HepG2 (cell line): ENCODE results near the gene OR2S2. TPM values are rescaled to one million over a fixed set of nuclear protein-coding genes. Genes with fewer than 3 reads are reported as not detected.

ENCODE experiments used
- ATAC-seq: fragments of 200-7000 bp; cut with Tn5 transposase; 3 replicates; pipeline ENCODE4 v1.9.1; 2020; ENCODE audit warnings: mild to moderate bottlenecking, moderate library complexity
- BruUV-seq: library from RNA; stranded (reverse); fragments of 400-500 nt; replicated peaks from 2 replicates; lab custom pipeline; 2021; lab: Mats Ljungman, UMichigan
- CTCF ChIA-PET: fragments of 300-600 bp; formaldehyde crosslinking; extraction: SDS; loops from one replicate; lab custom pipeline; 2021; ENCODE audit warnings: low total read pairs, inconsistent platforms, low intra/inter-chr PET ratio; lab: Yijun Ruan, JAX
- POLR2A ChIA-PET: fragments of 350-600 bp; sonication (Branson Sonifier 250); formaldehyde crosslinking; loops from one replicate; lab custom pipeline; 2020; ENCODE audit warnings: antibody characterized with exemption, inconsistent platforms; lab: Yijun Ruan, JAX
- DNase-seq: peaks from one replicate; pipeline ENCODE4 v3.0.0-alpha.2; 2015; ENCODE audit warnings: low spot score
- FAIRE-seq: peaks from 3 replicates; lab custom pipeline; 2011; peaks lifted over from hg19 to GRCh38; lab: Jason Lieb, UNC
- H2AFZ ChIP-seq: one replicate; pipeline ENCODE4 v1.6.1; 2011; ENCODE audit warnings: low read length, inconsistent platforms
- H3K27ac ChIP-seq: fragments of 300-600 bp; 3 replicates; pipeline ENCODE4 v1.8.0; 2011; ENCODE audit warnings: mixed run types, mild to moderate bottlenecking, mixed read lengths, low read length, inconsistent platforms; ENCODE audit not compliant: insufficient read depth; ENCODE audit errors: extremely low read length
- H3K27me3 ChIP-seq, 2 experiments: fragments of 200-600 bp in 1 of 2; 2 replicates in 1 of 2; 3 replicates in 1 of 2; pipeline versions ENCODE4 v1.6.0 to v1.8.0; 2011; ENCODE audit warnings: low read length in 2 of 2, mild to moderate bottlenecking in 2 of 2, moderate library complexity in 2 of 2, inconsistent platforms in 1 of 2; ENCODE audit not compliant: insufficient read depth in 2 of 2, control insufficient read depth in 1 of 2
- H3K36me3 ChIP-seq, 2 experiments: fragments of 200-600 bp in 1 of 2; replicated peaks in 1 of 2; 2 replicates in 1 of 2; 3 replicates in 1 of 2; pipeline versions ENCODE4 v1.5.1 to v1.8.0; 2011; ENCODE audit warnings: low read length in 2 of 2, inconsistent platforms in 1 of 2; ENCODE audit not compliant: insufficient read depth in 2 of 2, control insufficient read depth in 1 of 2
- H3K4me1 ChIP-seq: 2 replicates; pipeline ENCODE4 v1.5.1; 2012; ENCODE audit warnings: low read length, inconsistent platforms; ENCODE audit not compliant: insufficient read depth
- H3K4me2 ChIP-seq: 2 replicates; pipeline ENCODE4 v1.6.0; 2011; ENCODE audit warnings: low read depth, low read length, inconsistent platforms
- H3K4me3 ChIP-seq, 3 experiments: fragments of 200-600 bp in 1 of 3; sonication (generic), shearing (Covaris generic) in 1 of 3; replicated peaks in 1 of 3; 2 replicates each; pipeline ENCODE4 v1.5.1; 2011 to 2016; ENCODE audit warnings: low read length in 3 of 3, inconsistent platforms in 2 of 3, low read depth in 2 of 3, mild to moderate bottlenecking in 2 of 3, control low read depth in 1 of 3, mixed read lengths in 1 of 3; ENCODE audit not compliant: insufficient read depth in 1 of 3
- H3K79me2 ChIP-seq: one replicate; pipeline ENCODE4 v1.6.1; 2011; ENCODE audit warnings: low read length, inconsistent platforms; ENCODE audit not compliant: insufficient read depth
- H3K9ac ChIP-seq: 2 replicates; pipeline ENCODE4 v1.6.0; 2011; ENCODE audit warnings: mild to moderate bottlenecking, low read depth, low read length, inconsistent platforms; ENCODE audit not compliant: insufficient read depth
- H3K9me3 ChIP-seq: 2 replicates; pipeline ENCODE4 v1.5.1; 2012; ENCODE audit warnings: mild to moderate bottlenecking, low read length
- H4K20me1 ChIP-seq: 2 replicates; pipeline ENCODE4 v1.6.0; 2011; ENCODE audit warnings: inconsistent platforms, mild to moderate bottlenecking, low read length, moderate library complexity; ENCODE audit not compliant: insufficient read depth
- AGO2 ChIP-seq: fragments of 200-400 bp; formaldehyde crosslinking; optimal IDR thresholded peaks from 2 replicates; pipeline ENCODE3; 2017; ENCODE audit warnings: mild to moderate bottlenecking, low read depth, low read length, moderate library complexity
- CBX1 ChIP-seq: IDR thresholded peaks from one replicate; pipeline ENCODE4 v1.6.1; 2016; ENCODE audit warnings: antibody characterized with exemption, low read depth
- CREBL2 ChIP-seq: sonication (generic); formaldehyde crosslinking; IDR thresholded peaks from 2 replicates; pipeline ENCODE4 v1.8.1; 2023; ENCODE audit warnings: missing genetic modification reagents, mild to moderate bottlenecking, borderline replicate concordance
- CTCF ChIP-seq: sonication (generic); formaldehyde crosslinking; IDR thresholded peaks from 2 replicates; pipeline ENCODE4 v1.5.0; 2020; ENCODE audit warnings: mild to moderate bottlenecking, missing genetic modification reagents, moderate library complexity
- HDAC6 ChIP-seq: fragments of 200-600 bp; sonication (generic); IDR thresholded peaks from 2 replicates; pipeline ENCODE4 v1.7.0; 2017; ENCODE audit warnings: mild to moderate bottlenecking, antibody characterized with exemption, low read length, low read depth
- IRF2 ChIP-seq: IDR thresholded peaks from 2 replicates; pipeline ENCODE4 v1.6.1; 2018; ENCODE audit warnings: missing genetic modification reagents, missing compliant biosample characterization
- MAFG ChIP-seq: sonication (generic); formaldehyde crosslinking; IDR thresholded peaks from 2 replicates; pipeline ENCODE4 v1.5.1; 2020; ENCODE audit warnings: mild to moderate bottlenecking, missing genetic modification reagents
- MXD4 ChIP-seq: IDR thresholded peaks from 2 replicates; pipeline ENCODE4 v1.6.1; 2016; ENCODE audit warnings: mild to moderate bottlenecking, missing biosample characterization, missing genetic modification reagents
- PBX2 ChIP-seq: IDR thresholded peaks from 2 replicates; pipeline ENCODE4 v1.6.1; 2016; ENCODE audit warnings: control low read depth
- POLR2AphosphoS5 ChIP-seq: IDR thresholded peaks from 2 replicates; pipeline ENCODE4 v1.6.1; 2012; ENCODE audit warnings: low read depth, low read length
- RARA ChIP-seq: IDR thresholded peaks from 2 replicates; pipeline ENCODE4 v1.6.1; 2016; ENCODE audit warnings: missing genetic modification reagents, missing compliant biosample characterization
- SETDB1 ChIP-seq: sonication (generic); formaldehyde crosslinking; IDR thresholded peaks from 2 replicates; pipeline ENCODE4 v1.5.1; 2020; ENCODE audit warnings: missing genetic modification reagents, mild to moderate bottlenecking, borderline replicate concordance
- TBL1XR1 ChIP-seq: fragments of 150-350 bp; IDR thresholded peaks from 2 replicates; pipeline ENCODE4 v1.6.1; 2014; ENCODE audit warnings: borderline replicate concordance, low read length; ENCODE audit not compliant: partially characterized antibody
- THAP7 ChIP-seq: sonication (generic); formaldehyde crosslinking; IDR thresholded peaks from 2 replicates; pipeline ENCODE4 v1.8.1; 2023; ENCODE audit warnings: mild to moderate bottlenecking, missing genetic modification reagents
- ZBTB37 ChIP-seq: sonication (generic); formaldehyde crosslinking; IDR thresholded peaks from 2 replicates; pipeline ENCODE4 v1.4.0; 2020; ENCODE audit warnings: mild to moderate bottlenecking, missing genetic modification reagents
- ZFX ChIP-seq: sonication (generic); formaldehyde crosslinking; IDR thresholded peaks from 2 replicates; pipeline ENCODE4 v1.4.0; 2020; ENCODE audit warnings: mild to moderate bottlenecking, low read depth, missing genetic modification reagents, moderate library complexity
- ZKSCAN5 ChIP-seq: sonication (generic); formaldehyde crosslinking; IDR thresholded peaks from 2 replicates; pipeline ENCODE4 v1.5.1; 2020; ENCODE audit warnings: mild to moderate bottlenecking, missing genetic modification reagents
- ZMYM4 ChIP-seq: sonication (generic); formaldehyde crosslinking; IDR thresholded peaks from 2 replicates; pipeline ENCODE4 v1.8.1; 2023; ENCODE audit warnings: mild to moderate bottlenecking, missing genetic modification reagents
- ZNF207 ChIP-seq: fragments of 450-650 bp; IDR thresholded peaks from 2 replicates; pipeline ENCODE4 v1.6.1; 2016; ENCODE audit warnings: antibody characterized with exemption, borderline replicate concordance
- ZNF282 ChIP-seq: fragments of 450-650 bp; IDR thresholded peaks from 2 replicates; pipeline ENCODE4 v1.6.1; 2018; ENCODE audit not compliant: partially characterized antibody
- WGBS: methylation state at CpG from one replicate; pipeline ENCODE4 v1.1.6; 2017; ENCODE audit warnings: low lambda C conversion rate; 5-methylcytosine and 5-hydroxymethylcytosine counted together
- in situ Hi-C: cut with HindIII; loops from 2 replicates; pipeline ENCODE4 v1.10.0; 2017; ENCODE audit warnings: low pct_unique_long_range_greater_than_20kb; ENCODE audit not compliant: extremely low pct_ligation_motif_present
- intact Hi-C: fragments of 100-400 bp; cut with micrococcal nuclease; formaldehyde crosslinking; loops from one replicate; pipeline ENCODE4 v1.10.0; 2022; ENCODE audit not compliant: unreplicated experiment
- polyA plus RNA-seq, 8 experiments: library from polyadenylated mRNA; depleted of rRNA in 3 of 8; stranded (reverse) in 7 of 8; unstranded in 1 of 8; fragments of >200 nt; fragmentation: Illumina TruSeq in 4 of 8; extraction: Trizol in 4 of 8; gene quantifications; 2 replicates each; pipeline versions ENCODE4 v1.2.1 to v1.2.3, GENCODE V29; 2011 to 2016; ENCODE audit warnings: low read depth in 4 of 8, missing spikeins in 1 of 8, mixed read lengths in 1 of 8; ENCODE audit not compliant: insufficient read depth in 1 of 8
- total RNA-seq, 5 experiments: library from RNA; depleted of rRNA; stranded (reverse); fragments of >200 nt; fragmentation: Illumina TruSeq; extraction: Trizol; gene quantifications; 2 replicates each; pipeline ENCODE4 v1.2.3, GENCODE V29; 2016; ENCODE audit warnings: low read depth in 1 of 5

The OR2S2 gene
- total and polyA plus RNA-seq, 2 of the 13 experiments (the other 11 are each of a cell fraction or from before 2014, with no cell fraction given), result not detected

- no peak for TF ChIP-seq MAFG (CRISPR knock-in tag)
- TF ChIP-seq CBX1, result no peak
- TF ChIP-seq AGO2, result no peak
- no peak for TF ChIP-seq TBL1XR1
- TF ChIP-seq IRF2, result no peak
Measured at GRCh38 chr9:35935755-35936509, 22.0 kb downstream of the OR2S2 start (continued).

- POLR2A ChIA-PET, result no interaction called here
- Histone ChIP-seq H3K4me1 (no peaks in the 10 kb centered on the region), H3K27me3 (peaks cover 0 to 6% of the 10 kb centered on the region in 2 experiments; a peak in 2 of 5 replicates), H2AFZ (no peak overlapping the region), H3K9me3 (no peaks in the 10 kb centered on the region), H3K4me3 (no peak overlapping the region), H3K79me2 (no peaks in the 10 kb centered on the region), H3K9ac (no peak overlapping the region), H3K36me3 (no peaks in the 10 kb centered on the region), H3K27ac (no peak overlapping the region), H4K20me1 (no peaks in the 10 kb centered on the region), H3K4me2 (no peak overlapping the region)
- no peak for ATAC-seq
- BruUV-seq, result no TSS peak
- FAIRE-seq, result no peak
- intact Hi-C loops (no loop called here), in situ Hi-C loops (no loop called here)
- 35% methylated on average over 4 of the region's 4 CpGs for WGBS
- no peak for DNase-seq
- CTCF ChIA-PET, result no interaction called here
- TF ChIP-seq ZFX (CRISPR knock-in tag), result no peak
- no peak for TF ChIP-seq ZNF282
- TF ChIP-seq MXD4 (CRISPR knock-in tag), result no peak
- TF ChIP-seq RARA (CRISPR knock-in tag), result no peak
- TF ChIP-seq ZNF207, result no peak
- TF ChIP-seq HDAC6, result no peak
- TF ChIP-seq POLR2AphosphoS5, result no peak
- TF ChIP-seq THAP7, result no peak
- no peak for TF ChIP-seq ZKSCAN5 (CRISPR knock-in tag)
- no peak for TF ChIP-seq CTCF (CRISPR knock-in tag)
- no peak for TF ChIP-seq ZMYM4 (CRISPR knock-in tag)
- no peak for TF ChIP-seq CREBL2 (CRISPR knock-in tag)
- no peak for TF ChIP-seq PBX2 (CRISPR knock-in tag)
- TF ChIP-seq SETDB1 (CRISPR knock-in tag), result no peak
- no peak for TF ChIP-seq ZBTB37 (CRISPR knock-in tag)
Measured at GRCh38 chr9:35935261-35935660, 22.7 kb downstream of the OR2S2 start.
